Erythroblast (primary cell): ENCODE measurements around the gene PEF1.

Experiments
- GATA1 ChIP-seq: IDR thresholded peaks from 2 replicates; pipeline ENCODE4 v1.6.1; 2011; ENCODE audit warnings: low read depth, mild to moderate bottlenecking, control low read depth, low read length, moderate library complexity
- POLR2A ChIP-seq: IDR thresholded peaks from 2 replicates; pipeline ENCODE4 v1.6.1; 2011; ENCODE audit warnings: mild to moderate bottlenecking, low read length

DNA sequence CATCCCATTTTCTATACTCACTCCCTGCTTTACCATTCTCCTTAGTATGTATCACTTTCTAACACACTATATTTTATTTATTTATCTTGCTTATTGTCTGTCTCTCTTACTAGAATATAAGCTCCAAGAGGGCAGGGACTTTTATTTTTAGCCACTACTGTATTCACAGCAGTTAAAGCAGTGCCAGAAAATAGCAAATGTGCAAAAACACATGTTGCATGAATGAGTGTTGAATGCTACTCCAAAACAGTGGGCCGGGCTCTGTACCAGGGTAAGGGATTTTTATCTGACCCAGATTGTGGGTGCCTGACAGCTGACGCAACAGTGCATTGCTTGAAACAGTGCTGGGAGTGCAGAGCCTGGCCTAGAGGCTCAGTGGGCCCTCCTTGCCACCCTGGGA is 34.4 kb upstream of the PEF1 start:
- TF ChIP-seq POLR2A: no peak
- no peak for TF ChIP-seq GATA1
